Ureter (tissue), 1 donor: Measurements from ENCODE around the gene TMEM202. TPM values are rescaled to one million over a fixed set of nuclear protein-coding genes. Genes with fewer than 3 reads are reported as not detected.
"Not testable (repeated sequence)": the region's sequence is repeated elsewhere in the genome, so short reads cannot be mapped to it uniquely, and the experiment has no call there.

Source experiments
- DNase-seq: peaks from one replicate; pipeline ENCODE4 v3.0.0-alpha.2; 2020; ENCODE audit warnings: low spot score
- total RNA-seq: library from RNA; stranded (reverse); gene quantifications from one replicate; pipeline ENCODE4 v1.2.4, GENCODE V29; 2023
- donor health status: DM: yes; HTN: yes; CAD: no.

The TMEM202 gene
- total RNA-seq, 1 donor from 2014 or later, result not detected

- no peak for DNase-seq
Observed at GRCh38 chr15:72402726-72403125, 4.6 kb downstream of the TMEM202 start.

- no peak for DNase-seq
Observed at GRCh38 chr15:72404356-72404755, 6.3 kb downstream of the TMEM202 start.

- DNase-seq, result no peak
Observed at GRCh38 chr15:72404841-72405240, 6.7 kb downstream of the TMEM202 start.

GRCh38 chr15:72406936-72407335 is 8.8 kb downstream of the TMEM202 start:
- DNase-seq, result no peak

- DNase-seq, result no peak
Observed at GRCh38 chr15:72411111-72411510, 13.0 kb downstream of the TMEM202 start.

GRCh38 chr15:72411544-72411943 is 13.4 kb downstream of the TMEM202 start:
- DNase-seq, result no peak

GRCh38 chr15:72413337-72413736 is 15.2 kb downstream of the TMEM202 start:
- not testable (repeated sequence) for DNase-seq

GRCh38 chr15:72415304-72415703 is 17.2 kb downstream of the TMEM202 start:
- no peak for DNase-seq

- not testable (repeated sequence) for DNase-seq
Observed at GRCh38 chr15:72419768-72420167, 21.7 kb downstream of the TMEM202 start.

- DNase-seq, result no peak
Observed at GRCh38 chr15:72420576-72420975, 22.5 kb downstream of the TMEM202 start.

- no peak for DNase-seq
Observed at GRCh38 chr15:72421484-72421883, 23.4 kb downstream of the TMEM202 start.

GRCh38 chr15:72423256-72423655 is 25.2 kb downstream of the TMEM202 start:
- DNase-seq, result no peak

- DNase-seq, result no peak
Observed at GRCh38 chr15:72426753-72427152, 28.6 kb downstream of the TMEM202 start.

GRCh38 chr15:72437650-72438316 is 39.7 kb downstream of the TMEM202 start:
- no peak for DNase-seq

GRCh38 chr15:72442848-72443247 is 44.7 kb downstream of the TMEM202 start:
- DNase-seq, result not testable (repeated sequence)

- DNase-seq, result no peak
Observed at GRCh38 chr15:72445426-72445825, 47.3 kb downstream of the TMEM202 start.

GRCh38 chr15:72450805-72451204 is 52.7 kb downstream of the TMEM202 start:
- DNase-seq, result no peak

- no peak for DNase-seq
Observed at GRCh38 chr15:72451224-72451623, 53.1 kb downstream of the TMEM202 start.

GRCh38 chr15:72456684-72457083 is 58.6 kb downstream of the TMEM202 start:
- no peak for DNase-seq

Other genes with a start within 250 kb of the TMEM202 start
- 3.1 TPM for gene GRAMD2A, start 200.5 kb upstream of the TMEM202 start, total RNA-seq
- gene PKM, start 167.1 kb upstream of the TMEM202 start, total RNA-seq, result 1,020 TPM
- gene PARP6, start 125.8 kb upstream of the TMEM202 start, total RNA-seq, result 103 TPM
- 3.4 TPM for gene CELF6, start 78.1 kb upstream of the TMEM202 start, total RNA-seq
- 107 TPM for gene HEXA, start 22.3 kb upstream of the TMEM202 start, total RNA-seq
- gene ARIH1, start 76.0 kb downstream of the TMEM202 start, total RNA-seq, result 163 TPM